NT2/D1 (cell line): ENCODE data around the gene MRPL24.

ENCODE experiments used
- SUZ12 ChIP-seq: IDR thresholded peaks from 2 replicates; pipeline ENCODE4 v1.6.1; 2011; ENCODE audit not compliant: insufficient read length, insufficient read depth; ENCODE audit errors: extremely low read depth
- YY1 ChIP-seq: IDR thresholded peaks from 2 replicates; pipeline ENCODE4 v1.6.1; 2011; ENCODE audit not compliant: insufficient read length, insufficient read depth
- ZNF274 ChIP-seq: IDR thresholded peaks from 2 replicates; pipeline ENCODE4 v1.6.1; 2011; ENCODE audit warnings: mild to moderate bottlenecking, low read depth, low read length

DNA sequence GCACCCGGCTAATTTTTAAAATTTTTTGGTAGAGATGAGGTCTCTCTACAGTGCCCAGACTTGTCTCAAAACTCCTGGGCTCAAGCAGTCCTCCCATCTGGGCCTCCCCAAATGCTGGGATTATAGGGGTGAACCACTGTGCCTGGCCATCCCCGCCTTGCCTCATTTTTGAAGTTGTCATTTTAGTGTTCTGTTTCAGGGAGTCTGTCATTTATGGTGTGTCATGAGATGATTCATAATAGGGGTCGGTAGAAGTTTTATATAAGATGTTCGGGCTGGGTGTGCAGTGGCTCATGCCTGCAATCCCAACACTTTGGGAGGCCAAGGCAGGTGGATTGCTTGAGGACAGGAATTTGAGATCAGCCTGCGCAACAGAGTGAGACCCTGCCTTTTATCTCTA lies 34.9 kb upstream of the MRPL24 start:
- TF ChIP-seq YY1: no peak
- no peak for TF ChIP-seq SUZ12
- no peak for TF ChIP-seq ZNF274
